AG10803 (cell line): ENCODE results near the gene HOXD10.

ENCODE experiments used
- DNase-seq: peaks from one replicate; pipeline ENCODE4 v3.0.0; 2010; ENCODE audit warnings: low read depth
- H3K4me3 ChIP-seq: 2 replicates; pipeline ENCODE4 v1.5.1; 2011; ENCODE audit warnings: mild to moderate bottlenecking, low read length, control low read depth
- CTCF ChIP-seq: conservative IDR thresholded peaks from 2 replicates; pipeline ENCODE4 v1.5.1; 2011; ENCODE audit warnings: mild to moderate bottlenecking, low read length, control low read depth, inconsistent platforms

Gene HOXD10

GRCh38 chr2:176149481-176149938 is 32.9 kb downstream of the HOXD10 start:
- DNase-seq: no peak
- no peak for TF ChIP-seq CTCF
- H3K4me3 ChIP-seq: no peak overlapping the region

- H3K4me3 ChIP-seq: no peak overlapping the region
- DNase-seq: no peak
- no peak for TF ChIP-seq CTCF
Measured at GRCh38 chr2:176149939-176150583, 33.5 kb downstream of the HOXD10 start.

- DNase-seq: no peak
- no peak overlapping the region for H3K4me3 ChIP-seq
- no peak for TF ChIP-seq CTCF
Measured at GRCh38 chr2:176150584-176151441, 34.2 kb downstream of the HOXD10 start.

- peak within 1 kb of the TSS; percentile 31 for H3K4me3 ChIP-seq
- TF ChIP-seq CTCF: no peak
- no peak for DNase-seq
Measured at GRCh38 chr2:176151442-176152287, 35.1 kb downstream of the HOXD10 start, which contains the start of gene HOXD4. Gene HOXD4 (plus strand): TSS chr2:176151550. CDS start chr2:176151634, 84 bp downstream.

- no peak for DNase-seq
- H3K4me3 ChIP-seq: peak overlapping the region; percentile 17
- TF ChIP-seq CTCF: no peak
Measured at GRCh38 chr2:176152350-176153181, 36.0 kb downstream of the HOXD10 start.

- no peak for DNase-seq
- no peak for TF ChIP-seq CTCF
- no peak overlapping the region for H3K4me3 ChIP-seq
Measured at GRCh38 chr2:176154576-176155252, 38.1 kb downstream of the HOXD10 start.
